ENCODE data around the gene FLT4. TPM values are rescaled to one million over a fixed set of nuclear protein-coding genes. Genes with fewer than 3 reads are reported as not detected.
"Not testable (repeated sequence)": the region's sequence is repeated elsewhere in the genome, so short reads cannot be mapped to it uniquely, and the experiment has no call there.

Gene FLT4
- polyA plus RNA-seq, 3 donors: 29.1 to 36.6 (median 33.7) TPM

DNA sequence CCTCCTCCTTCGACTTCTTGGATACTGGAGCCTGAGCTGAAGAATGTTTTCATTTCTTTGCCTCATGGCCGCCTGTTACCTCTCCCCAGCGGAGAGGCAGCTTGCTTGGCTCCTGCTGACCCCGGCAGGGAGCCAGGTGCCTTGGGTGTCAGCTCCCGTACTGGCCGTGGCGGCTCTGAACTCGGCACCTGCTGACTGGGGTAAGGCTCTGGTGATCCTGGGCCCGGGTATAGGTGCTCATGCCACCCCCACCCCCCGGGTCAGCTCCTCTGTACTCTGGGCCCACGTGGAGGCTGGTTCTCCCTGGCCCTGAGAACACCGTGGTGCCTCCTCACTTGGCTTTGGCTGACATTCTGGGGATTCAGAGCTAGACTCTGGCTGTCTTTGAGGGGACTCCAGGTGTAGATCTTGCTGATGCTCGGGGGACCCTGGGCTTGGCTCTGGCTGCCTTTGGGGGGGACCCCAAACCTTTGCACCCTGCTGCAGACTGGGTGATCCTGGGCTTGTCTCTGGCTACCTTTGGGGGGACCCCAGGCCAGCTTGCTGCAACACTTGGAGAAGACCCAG, 22.6 kb upstream of the FLT4 start:
- DNase-seq: not testable (repeated sequence)

DNA sequence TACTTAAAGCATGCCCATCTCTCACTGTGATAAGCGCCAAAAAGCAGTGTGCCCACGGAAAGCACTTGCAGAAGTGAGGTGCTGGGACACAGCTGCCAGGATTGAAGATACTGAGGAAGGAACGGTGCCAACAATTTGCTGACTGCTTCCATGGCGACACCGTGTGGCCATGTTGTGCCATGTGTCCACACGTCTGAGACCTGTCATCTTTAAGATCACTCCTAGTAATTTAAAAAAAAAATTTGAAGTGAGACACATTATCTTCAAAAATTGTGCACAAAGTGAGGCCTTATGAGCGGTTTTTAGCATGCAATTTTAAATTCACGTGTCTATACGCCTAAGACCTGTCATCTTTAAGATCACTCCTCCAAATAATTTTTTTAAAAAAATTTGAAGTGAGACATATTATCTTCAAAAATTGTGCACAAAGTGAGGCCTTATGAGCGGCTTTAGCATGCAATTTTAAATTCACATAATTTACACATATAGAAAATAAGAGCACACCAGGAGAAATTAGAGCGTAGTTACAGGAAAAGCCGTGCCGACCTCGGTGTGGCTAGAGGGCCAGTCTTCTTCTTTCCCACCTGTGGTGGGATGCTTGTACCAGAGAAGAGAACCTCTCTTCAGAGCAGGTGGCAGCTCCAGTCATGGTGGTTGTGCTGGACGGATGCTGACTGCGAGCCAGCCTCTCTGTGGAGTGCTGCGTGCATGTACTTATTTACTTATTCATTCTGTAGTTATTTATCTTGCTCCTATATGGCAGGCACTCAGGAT, 21.4 kb upstream of the FLT4 start:
- peak; percentile 53 for DNase-seq

DNA sequence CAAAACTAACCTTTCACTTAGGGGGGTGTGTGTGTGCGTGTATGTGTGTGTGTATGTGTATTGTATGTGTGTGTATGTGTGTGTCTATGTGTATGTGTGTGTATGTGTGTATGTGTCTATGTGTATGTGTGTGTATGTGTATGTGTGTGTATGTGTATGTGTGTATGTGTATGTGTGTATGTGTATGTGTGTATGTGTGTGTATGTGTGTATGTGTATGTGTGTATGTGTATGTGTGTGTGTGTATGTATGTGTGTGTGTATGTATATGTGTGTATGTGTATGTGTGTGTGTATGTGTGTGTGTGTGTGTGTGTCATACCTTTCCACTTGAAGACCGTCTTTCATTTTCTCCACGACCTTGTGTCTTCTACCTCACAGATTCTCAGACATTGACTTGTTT, 20.8 kb upstream of the FLT4 start:
- DNase-seq: no peak

DNA sequence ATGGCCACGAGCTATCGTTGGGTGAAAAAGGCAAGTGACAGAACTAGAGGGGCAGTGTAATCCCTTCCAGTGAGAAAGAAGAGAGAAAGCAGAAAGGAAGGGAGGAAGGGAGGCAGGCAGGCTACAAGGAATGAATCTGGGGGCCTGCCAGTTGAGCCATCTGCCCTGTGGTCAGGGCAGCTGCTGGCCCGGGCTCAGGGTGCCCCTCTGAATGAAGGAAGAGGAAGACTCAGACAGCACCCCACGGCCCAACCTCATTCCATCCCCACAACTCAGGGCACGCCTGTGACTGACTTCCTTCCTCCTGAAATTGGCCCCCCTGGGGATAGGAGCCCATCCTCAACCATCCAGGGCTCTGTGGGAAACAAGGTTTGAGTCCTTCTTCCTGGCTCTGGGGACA, 20.3 kb upstream of the FLT4 start:
- DNase-seq: no peak

DNA sequence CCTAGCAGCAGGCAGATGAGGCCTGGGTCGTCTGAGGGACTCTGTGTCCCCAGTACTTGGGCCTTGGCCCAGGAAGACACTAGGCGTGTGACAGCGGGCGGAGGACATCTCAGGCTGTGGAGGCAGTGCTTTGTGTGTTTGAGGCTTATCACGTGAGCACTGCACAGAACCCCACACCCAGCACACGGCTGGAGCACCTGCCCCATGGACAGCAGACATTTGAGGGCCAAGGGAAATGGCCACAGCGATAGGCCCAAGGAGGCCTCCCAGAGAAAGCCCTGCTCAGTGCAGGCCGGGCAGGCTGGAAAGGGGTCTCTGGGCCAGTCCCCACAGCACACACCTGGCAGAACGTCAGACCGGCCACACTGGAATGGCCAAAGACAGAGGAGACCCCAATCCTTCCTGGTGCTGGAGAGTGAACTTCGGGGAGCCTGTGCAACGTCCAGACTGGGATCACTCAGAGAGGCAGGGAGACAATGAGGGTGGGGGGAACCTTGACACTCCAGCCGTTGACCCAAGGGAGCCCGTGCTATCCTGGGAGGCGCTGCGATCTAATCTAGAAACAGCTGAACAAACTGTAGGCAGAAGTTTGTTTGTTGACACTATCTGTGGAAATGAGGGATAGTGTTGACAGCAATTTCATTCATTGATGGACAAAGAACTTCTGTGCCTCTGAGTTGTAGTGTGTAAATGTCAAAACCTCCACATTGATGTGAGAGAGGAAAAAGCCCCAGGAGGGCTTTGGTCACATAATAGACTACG, 19.6 kb upstream of the FLT4 start:
- DNase-seq: no peak

DNA sequence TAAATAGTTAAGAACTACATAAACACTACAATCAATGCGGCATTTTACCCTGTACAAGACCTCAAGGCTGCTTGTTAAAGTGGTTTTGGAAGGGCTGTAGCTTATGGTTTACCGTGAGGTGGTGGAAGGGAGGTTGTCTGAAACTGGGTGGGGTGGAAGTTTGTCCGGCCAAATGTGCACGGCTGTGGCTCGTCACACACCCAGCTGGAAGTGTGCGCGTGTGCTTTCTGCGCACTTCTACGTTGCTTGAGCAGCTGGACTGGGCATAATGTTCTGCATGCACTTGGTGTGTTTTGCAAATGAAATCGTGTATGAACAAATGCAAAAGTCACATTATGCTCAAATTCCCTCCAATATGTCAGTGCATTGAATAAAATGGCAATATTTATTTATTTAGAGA, 17.4 kb upstream of the FLT4 start:
- DNase-seq: no peak

DNA sequence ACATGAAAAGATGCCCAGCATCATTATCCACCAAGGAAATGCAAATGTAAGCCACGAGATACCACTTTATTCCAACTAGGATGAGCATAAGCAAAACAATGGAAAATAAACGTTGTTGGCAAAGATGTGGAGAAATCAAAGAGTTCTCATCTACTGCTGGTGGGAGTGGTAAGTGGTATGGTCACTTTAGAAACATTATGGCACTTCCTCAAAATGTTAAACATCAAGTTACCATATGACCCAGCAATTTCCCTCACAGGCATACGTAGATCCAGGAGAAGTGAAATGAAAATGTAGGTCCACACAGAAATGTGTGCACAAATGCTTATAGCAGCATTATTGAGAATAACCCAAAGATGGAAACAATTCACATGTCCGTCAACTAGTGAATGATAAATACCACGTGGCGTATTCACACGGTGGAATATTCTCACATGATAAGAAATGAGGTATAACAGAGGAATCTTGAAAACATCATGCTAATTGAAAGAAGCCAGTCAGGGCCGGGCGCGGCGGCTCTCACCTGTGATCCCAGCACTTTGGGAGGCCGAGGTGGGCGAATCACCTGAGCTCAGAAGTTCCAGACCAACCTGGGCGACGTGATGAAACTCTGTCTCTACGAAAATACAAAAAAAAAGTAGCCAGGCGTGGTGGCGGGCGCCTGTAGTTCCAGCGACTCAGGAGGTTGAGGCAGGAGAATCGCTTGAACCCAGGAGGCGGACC, 16.4 kb upstream of the FLT4 start:
- no peak for DNase-seq

DNA sequence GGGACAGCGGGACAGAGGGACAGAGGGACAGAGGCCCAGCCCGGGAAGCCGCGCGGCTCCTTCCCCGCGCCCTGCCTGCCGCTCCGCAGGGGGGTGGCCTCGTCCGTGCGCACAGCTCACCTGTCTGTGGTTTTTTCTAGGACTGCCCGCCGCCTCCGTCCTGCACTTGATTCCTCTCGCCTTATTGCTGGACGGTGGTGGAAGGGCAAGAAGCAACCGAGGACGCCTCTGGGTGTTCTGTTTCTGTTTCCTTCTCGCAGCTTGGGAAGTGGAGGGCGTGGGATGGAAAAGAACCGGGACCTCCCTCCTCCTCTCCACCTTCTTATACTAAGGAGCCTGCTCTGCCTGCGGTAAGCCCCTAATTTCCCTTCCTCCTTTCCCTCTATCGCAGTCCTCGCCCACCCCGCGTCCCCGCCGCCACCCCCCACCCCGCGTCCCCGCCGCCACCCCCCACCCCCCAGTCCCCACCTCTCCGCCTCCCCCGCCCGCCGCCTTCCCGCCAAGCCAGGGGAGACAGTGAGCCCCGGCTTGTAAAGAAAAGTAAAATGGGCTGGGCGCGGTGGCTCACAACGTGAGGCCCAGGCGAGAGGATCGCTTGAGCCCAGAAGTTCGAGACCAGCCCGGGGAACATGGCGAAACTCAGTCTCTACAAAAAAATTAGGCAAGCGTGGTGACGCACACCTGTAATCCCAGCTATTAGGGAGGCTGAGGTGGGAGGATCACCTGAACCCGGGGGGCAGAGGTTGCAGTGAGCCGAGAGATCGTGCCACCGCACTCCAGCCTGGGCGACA, 9.6 kb upstream of the FLT4 start:
- DNase-seq: no peak

DNA sequence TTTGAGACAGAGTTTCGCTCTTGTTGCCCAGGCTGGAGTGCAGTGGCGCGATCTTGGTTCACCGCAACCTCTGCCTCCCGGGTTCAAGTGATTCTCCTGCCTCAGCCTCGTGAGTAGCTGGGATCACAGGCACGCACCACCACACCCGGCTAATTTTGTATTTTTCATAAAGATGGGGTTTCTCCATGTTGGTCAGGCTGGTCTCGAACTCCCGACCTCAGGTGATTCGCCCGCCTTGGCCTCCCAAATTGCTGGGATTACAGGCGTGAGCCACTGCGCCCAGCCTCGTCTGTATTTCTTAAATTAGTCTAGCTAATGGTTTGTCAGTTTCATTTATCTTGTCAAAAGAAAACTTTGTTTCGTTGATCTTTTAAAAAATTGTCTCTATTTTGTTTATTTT, 5.8 kb upstream of the FLT4 start:
- DNase-seq: not testable (repeated sequence)

DNA sequence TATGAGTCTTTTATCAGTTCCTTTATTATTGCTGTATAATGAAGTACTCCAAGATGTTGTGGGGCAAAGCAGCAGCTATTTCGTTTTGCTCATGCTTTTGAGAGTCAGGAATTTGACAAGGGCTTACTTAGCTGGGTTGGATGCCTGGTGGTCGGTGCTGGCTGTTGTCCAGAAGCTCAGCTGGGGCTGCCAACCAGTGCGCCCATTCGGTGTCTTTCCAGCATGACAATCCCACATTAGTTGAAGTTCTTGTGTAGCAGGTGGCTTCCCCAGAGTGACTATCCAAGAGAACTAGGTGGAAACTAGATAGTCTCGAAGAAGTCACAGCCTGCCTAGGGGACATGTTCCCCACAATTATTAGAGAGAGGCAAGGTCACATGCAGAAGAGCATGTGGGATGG, 3.4 kb upstream of the FLT4 start:
- DNase-seq: no peak

DNA sequence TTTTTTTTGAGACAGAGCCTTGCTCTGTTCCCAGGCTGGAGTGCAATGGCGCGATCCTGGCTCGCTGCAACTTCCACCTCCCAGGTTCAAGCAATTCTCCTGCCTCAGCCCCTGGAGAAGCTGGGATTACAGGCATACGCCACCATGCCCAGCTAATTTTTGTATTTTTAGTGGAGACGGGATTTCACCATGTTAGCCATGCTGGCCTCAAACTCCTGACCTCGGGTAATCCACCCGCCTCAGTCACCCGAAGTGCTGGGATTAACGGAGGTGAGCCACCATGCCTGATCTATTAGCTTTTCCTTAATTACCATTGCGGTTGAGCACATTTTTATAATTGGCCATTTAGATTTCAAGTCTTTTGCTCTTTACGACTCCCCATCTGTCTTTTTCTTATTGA, 2.9 kb upstream of the FLT4 start:
- DNase-seq: no peak

DNA sequence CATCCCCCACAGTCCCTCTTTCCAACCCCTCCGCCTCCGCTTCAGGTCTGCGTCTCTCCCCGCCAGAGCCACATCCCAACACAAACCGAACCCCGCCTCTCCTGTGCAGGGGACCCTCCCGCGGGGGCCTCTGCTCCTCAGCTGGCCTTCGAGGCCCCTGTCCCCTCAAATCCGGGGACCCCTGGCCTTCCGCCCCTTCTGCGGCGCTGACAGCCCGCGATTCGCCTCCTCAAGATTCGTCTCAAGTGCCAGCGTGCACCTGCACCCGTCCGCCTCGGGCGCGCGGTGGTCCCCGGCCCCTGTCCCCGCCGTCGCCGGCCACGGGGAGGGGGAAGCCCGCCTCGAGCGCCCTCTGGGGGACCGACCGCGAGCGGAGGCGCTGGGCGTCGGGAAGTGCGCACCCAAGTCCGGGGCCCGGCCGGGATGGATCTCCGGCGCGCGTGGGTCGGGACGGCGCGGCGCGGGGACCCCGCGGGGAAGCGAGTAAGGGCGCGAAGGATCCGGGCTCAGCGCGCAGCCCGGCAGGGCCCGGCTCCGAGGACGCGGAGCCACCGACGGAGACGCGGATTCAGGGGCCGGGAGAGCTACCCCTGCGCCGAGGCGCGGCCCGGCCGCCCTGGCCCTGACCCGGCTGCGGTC, 623 bp downstream of the FLT4 start:
- DNase-seq: no peak

DNA sequence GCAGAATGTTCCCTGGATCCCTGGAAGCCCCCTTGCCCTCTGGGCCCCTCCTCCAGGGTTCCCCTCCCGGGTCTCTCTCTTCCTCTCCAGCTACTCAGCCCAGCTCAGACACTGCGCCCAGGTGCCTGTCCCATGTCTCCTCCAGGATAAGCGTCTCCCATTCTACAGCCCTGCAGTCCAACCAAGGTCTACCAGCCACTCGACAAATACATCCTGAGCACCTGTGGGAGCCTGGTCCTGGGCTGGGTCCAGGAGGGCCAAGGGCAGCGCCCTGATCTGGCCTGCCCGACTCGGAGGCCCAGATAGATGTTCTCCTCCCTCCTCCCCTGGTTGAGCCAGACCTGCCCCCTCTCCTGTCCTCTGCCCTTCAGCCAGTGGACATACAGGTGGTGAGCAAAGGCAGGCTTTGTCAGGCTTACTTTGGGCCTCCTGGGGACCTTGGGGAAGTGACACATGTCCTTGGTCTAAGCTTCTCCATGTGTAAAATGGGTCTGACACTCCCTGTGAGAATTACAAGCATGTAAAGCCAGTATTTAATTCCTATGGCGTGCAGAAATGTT, 1.4 kb downstream of the FLT4 start:
- no peak for DNase-seq

DNA sequence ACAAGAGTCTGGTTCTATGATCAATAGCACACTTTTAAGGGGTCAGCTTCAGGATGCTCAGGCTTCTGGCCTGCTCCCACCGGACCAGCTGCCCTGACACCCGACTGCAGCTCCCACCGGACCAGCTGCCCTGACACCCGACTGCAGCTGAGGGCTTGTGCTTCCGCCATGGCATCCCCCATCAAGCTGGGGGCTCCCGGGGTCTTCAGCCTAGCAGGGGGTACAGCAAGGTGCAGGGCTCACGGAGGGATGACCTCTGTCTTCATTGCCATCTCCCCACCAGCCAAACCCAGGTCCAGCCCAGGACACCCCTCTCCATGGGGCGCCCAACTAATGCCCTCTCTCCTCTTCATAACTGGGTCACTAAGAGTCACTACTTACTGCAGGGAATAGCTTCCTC, 1.9 kb downstream of the FLT4 start:
- DNase-seq: no peak

DNA sequence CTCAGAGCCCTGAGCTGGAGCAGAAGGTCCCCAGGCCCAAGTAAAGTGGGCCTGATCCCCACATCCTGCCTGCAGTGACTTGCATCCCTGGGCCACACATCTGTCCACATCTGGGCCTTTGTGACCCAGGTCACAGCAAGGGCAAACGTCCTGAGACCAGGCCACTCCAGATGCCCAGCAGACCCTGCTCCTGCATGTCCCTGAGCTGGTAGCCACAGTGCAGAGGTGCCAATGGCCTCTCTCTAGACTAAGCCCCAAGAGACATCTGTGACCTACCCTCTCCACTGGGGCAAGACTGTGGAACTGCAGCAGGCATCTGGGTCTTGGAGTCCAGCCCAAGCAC, 2.5 kb downstream of the FLT4 start:
- DNase-seq: no peak

DNA sequence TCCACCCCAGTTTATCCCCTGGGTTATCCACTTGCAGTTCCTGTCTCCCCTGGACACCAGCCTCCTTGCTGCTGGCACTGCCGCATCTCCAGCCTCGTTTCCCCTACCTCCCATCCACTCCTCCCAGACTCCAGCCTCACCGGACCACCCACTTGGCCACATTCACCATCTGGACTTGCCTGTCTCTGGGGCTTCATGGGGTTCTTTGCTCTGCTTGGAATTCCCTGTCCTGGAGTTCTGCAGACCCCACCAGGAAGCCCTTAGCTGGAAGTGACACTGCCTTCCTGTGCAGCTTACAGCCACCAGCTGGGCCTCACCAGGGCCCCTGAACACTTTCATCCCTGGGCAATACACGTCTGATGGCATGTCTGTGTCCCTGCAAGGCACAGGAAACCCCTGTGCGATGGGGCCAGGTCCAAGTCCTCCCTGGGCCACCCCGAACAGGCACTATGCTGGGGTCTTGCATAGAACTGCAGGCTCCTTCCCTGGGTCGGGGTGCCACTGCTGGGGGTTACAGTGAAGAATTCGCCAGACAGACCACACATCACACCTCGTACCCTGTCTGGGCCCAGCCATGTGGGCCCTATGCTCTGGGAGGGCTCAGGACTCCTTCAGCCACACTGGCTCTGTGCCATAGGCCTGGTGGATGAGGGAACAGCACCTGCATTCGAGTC, 3.0 kb downstream of the FLT4 start:
- DNase-seq: no peak

DNA sequence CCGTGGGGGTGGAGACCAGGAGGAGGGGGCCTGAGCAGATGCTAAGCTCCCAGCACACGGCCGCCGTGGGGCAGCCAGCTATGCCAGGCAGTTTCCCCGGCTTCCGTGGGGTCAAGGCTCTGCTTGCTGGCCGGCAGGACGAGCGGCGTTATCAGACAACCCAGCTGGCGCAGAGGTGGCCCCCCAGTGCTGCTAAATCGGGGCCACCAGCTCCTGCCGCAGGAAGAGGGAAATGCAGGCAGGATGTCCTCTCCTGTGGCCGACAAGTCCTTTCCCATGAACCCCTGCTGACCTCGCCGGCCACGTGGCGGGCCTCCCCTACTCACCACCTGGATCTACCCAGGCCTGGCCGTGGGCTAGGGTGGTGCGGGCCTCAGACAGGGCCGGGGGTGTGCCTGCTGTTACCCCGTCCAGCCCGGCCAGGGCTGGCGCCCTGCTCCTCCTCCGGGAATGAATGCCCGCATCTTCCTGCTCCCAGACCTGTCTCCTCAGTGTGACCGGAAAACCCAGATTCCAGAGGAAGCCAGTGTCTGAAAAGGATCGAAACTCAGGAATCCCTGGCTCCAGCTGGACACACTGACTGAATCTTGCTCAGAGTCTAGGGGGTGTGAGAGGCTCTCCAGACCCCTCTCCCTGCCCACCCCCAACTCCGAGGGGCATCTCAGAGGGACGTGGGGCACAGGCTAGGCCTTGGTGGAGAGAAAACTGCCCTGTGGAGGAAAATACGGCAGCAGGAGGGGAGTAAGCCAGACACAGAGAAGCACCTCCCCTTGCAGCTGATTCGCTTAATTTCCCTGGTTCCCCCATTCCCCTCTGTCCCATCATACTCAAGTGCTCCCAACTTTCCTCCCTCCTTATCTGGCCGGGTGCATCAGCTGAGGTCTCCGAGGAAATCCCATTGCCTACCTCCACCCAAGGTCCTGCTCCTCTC, 3.9 kb downstream of the FLT4 start:
- DNase-seq: no peak

DNA sequence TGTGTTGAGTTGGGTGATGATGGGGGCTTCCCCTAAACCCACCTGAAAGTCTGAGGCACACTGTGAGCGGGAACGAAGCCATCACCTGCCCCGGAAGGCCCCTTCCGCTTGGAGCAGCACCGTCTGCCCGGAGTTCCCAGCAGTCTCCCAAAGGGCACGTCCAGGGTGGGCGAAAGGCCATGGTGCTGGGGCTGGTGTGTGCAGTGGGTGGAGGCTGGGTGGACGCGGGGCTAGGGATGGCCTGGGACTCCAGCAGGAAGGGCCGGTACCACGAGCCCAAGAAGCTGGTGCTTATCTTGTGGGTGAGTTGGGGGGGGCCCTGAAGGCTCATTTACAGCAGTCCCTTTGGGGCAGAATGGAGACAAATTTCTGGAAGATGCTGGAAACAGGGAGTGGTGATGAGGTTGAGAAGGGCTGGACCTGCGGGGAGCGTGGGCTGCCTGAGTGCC, 4.6 kb downstream of the FLT4 start:
- no peak for DNase-seq

Data from renal pelvis (tissue), 4 donors.